HCT116 (cell line): Measurements from ENCODE around the gene HIVEP3. TPM values are rescaled to one million over a fixed set of nuclear protein-coding genes. Genes with fewer than 3 reads are reported as not detected.
A peak's percentile ranks its signal among the peaks of the same experiment; 100 is the strongest.

ENCODE experiments used
- ATAC-seq: fragments of 200-7000 bp; cut with Tn5 transposase; 2 replicates; pipeline ENCODE4 v1.9.1; 2020; ENCODE audit warnings: mild to moderate bottlenecking, moderate library complexity
- BruUV-seq: library from RNA; stranded (reverse); fragments of 400-500 nt; replicated peaks from 2 replicates; lab custom pipeline; 2021; lab: Mats Ljungman, UMichigan
- CTCF ChIA-PET: fragments of 300-600 bp; sonication (Branson Sonifier 250); formaldehyde crosslinking; loops from one replicate; lab custom pipeline; 2021; ENCODE audit warnings: antibody characterized with exemption; lab: Charles Lee
- POLR2A ChIA-PET: fragments of 300-600, 350-600 bp; sonication (Branson Sonifier 250); formaldehyde crosslinking; loops from one replicate; lab custom pipeline; 2021; ENCODE audit warnings: antibody characterized with exemption; lab: Charles Lee
- RAD21 ChIA-PET, 2 experiments: fragments of 300-600 bp; sonication (Branson Sonifier 250); formaldehyde crosslinking; loops; one replicate each; lab custom pipeline; 2023; ENCODE audit warnings: low total read pairs in 2 of 2; ENCODE audit not compliant: uncharacterized antibody in 2 of 2, unreplicated experiment in 2 of 2, low non-redundant PET in 1 of 2; lab: Charles Lee
- DNase-seq: peaks from one replicate; pipeline ENCODE4 v3.0.0-alpha.2; 2010; ENCODE audit warnings: low read depth, low spot score
- H2AFZ ChIP-seq: fragments of 200-600 bp; shearing (Covaris generic), sonication (generic); 2 replicates; pipeline ENCODE4 v1.6.1; 2017; ENCODE audit warnings: low read depth, mixed run types, mixed read lengths, antibody characterized with exemption, low read length; ENCODE audit not compliant: poor library complexity, severe bottlenecking
- H3K27ac ChIP-seq: 2 replicates; pipeline ENCODE4 v1.5.1; 2012; ENCODE audit warnings: low read depth, low read length
- H3K27me3 ChIP-seq: fragments of 200-600 bp; sonication (generic); 2 replicates; pipeline ENCODE4 v1.6.1; 2016; ENCODE audit warnings: mixed run types, low read length, mixed read lengths; ENCODE audit not compliant: insufficient read depth
- H3K36me3 ChIP-seq, 2 experiments: fragments of 200-500 bp in 1 of 2; fragments of 200-600 bp in 1 of 2; sonication (Bioruptor generic) in 1 of 2; sonication (generic) in 1 of 2; 2 replicates each; pipeline versions ENCODE4 v1.5.1 to v1.6.1; 2014 to 2016; ENCODE audit warnings: low read length in 2 of 2, inconsistent platforms in 1 of 2, mixed read lengths in 1 of 2, mixed run types in 1 of 2; ENCODE audit not compliant: insufficient read depth in 2 of 2, control insufficient read depth in 1 of 2
- H3K4me1 ChIP-seq, 2 experiments: fragments of 200-600 bp in 1 of 2; sonication (generic) in 1 of 2; 2 replicates each; pipeline versions ENCODE4 v1.5.1 to v1.6.1; 2012 to 2017; ENCODE audit warnings: low read length in 2 of 2, inconsistent platforms in 1 of 2, mild to moderate bottlenecking in 1 of 2, mixed read lengths in 1 of 2, mixed run types in 1 of 2, moderate library complexity in 1 of 2; ENCODE audit not compliant: insufficient read depth in 2 of 2, control insufficient read depth in 1 of 2
- H3K4me2 ChIP-seq: fragments of 200-600 bp; sonication (generic); 2 replicates; pipeline ENCODE4 v1.6.1; 2017; ENCODE audit warnings: mixed run types, low read length, mixed read lengths
- H3K4me3 ChIP-seq, 2 experiments: fragments of 200-600 bp in 1 of 2; sonication (generic) in 1 of 2; replicated peaks in 1 of 2; 2 replicates each; pipeline ENCODE4 v1.5.1; 2011 to 2016; ENCODE audit warnings: low read length in 2 of 2, control low read depth in 1 of 2, low read depth in 1 of 2, mild to moderate bottlenecking in 1 of 2, mixed read lengths in 1 of 2, mixed run types in 1 of 2
- H3K79me2 ChIP-seq: fragments of 200-600 bp; sonication (generic); 2 replicates; pipeline ENCODE4 v1.6.1; 2017; ENCODE audit warnings: mild to moderate bottlenecking, mixed run types, low read length, moderate library complexity, mixed read lengths; ENCODE audit not compliant: insufficient read depth
- H3K9ac ChIP-seq: fragments of 200-600 bp; sonication (generic); 2 replicates; pipeline ENCODE4 v1.6.1; 2016; ENCODE audit warnings: low read length, mixed read lengths
- H3K9me2 ChIP-seq: fragments of 200-600 bp; sonication (generic), shearing (Covaris generic); 2 replicates; pipeline ENCODE4 v1.6.1; 2017; ENCODE audit warnings: mixed run types, mild to moderate bottlenecking, moderate library complexity; ENCODE audit not compliant: insufficient read depth
- H3K9me3 ChIP-seq, 2 experiments: fragments of 200-500 bp in 1 of 2; fragments of 200-600 bp in 1 of 2; sonication (Bioruptor generic) in 1 of 2; sonication (generic) in 1 of 2; 2 replicates each; pipeline ENCODE4 v1.6.1; 2014 to 2017; ENCODE audit warnings: low read length in 2 of 2, mixed read lengths in 2 of 2, inconsistent platforms in 1 of 2, low read depth in 1 of 2, mild to moderate bottlenecking in 1 of 2, mixed run types in 1 of 2, moderate library complexity in 1 of 2; ENCODE audit not compliant: control insufficient read depth in 1 of 2, insufficient read depth in 1 of 2
- H4K20me1 ChIP-seq: fragments of 200-600 bp; sonication (generic), shearing (Covaris generic); 2 replicates; pipeline ENCODE4 v1.6.1; 2017; ENCODE audit warnings: mixed run types, mild to moderate bottlenecking, moderate library complexity; ENCODE audit not compliant: insufficient read depth
- CEBPB ChIP-seq: IDR thresholded peaks from 2 replicates; pipeline ENCODE4 v1.6.1; 2012; ENCODE audit warnings: low read depth
- EGR1 ChIP-seq: IDR thresholded peaks from 2 replicates; pipeline ENCODE4 v1.6.1; 2012; ENCODE audit warnings: low read depth
- JUND ChIP-seq: IDR thresholded peaks from 2 replicates; pipeline ENCODE4 v1.6.1; 2012
- POLR2AphosphoS5 ChIP-seq: IDR thresholded peaks from 2 replicates; pipeline ENCODE4 v1.6.1; 2011; ENCODE audit warnings: mild to moderate bottlenecking, low read depth, low read length, moderate library complexity
- SP1 ChIP-seq: IDR thresholded peaks from 2 replicates; pipeline ENCODE4 v1.6.1; 2012; ENCODE audit warnings: low read depth
- ZBTB33 ChIP-seq: IDR thresholded peaks from 2 replicates; pipeline ENCODE4 v1.6.1; 2011; ENCODE audit warnings: mild to moderate bottlenecking, low read length, moderate library complexity; ENCODE audit not compliant: insufficient replicate concordance; ENCODE audit errors: extremely low read depth
- intact Hi-C: fragments of 100-400 bp; cut with micrococcal nuclease; formaldehyde crosslinking; loops from 2 replicates; pipeline ENCODE4 v1.10.0; 2022
- total RNA-seq: library from RNA; stranded (reverse); gene quantifications from one replicate; pipeline ENCODE4 v1.2.1, GENCODE V29; 2021; ENCODE audit not compliant: unreplicated experiment
- TF ChIP-seq, protein P1 (sequence below): IDR thresholded peaks from 2 replicates; pipeline ENCODE4 v1.6.1; 2012

Gene HIVEP3
- total RNA-seq, 1 experiment from 2014 or later, result 7.1 TPM

DNA sequence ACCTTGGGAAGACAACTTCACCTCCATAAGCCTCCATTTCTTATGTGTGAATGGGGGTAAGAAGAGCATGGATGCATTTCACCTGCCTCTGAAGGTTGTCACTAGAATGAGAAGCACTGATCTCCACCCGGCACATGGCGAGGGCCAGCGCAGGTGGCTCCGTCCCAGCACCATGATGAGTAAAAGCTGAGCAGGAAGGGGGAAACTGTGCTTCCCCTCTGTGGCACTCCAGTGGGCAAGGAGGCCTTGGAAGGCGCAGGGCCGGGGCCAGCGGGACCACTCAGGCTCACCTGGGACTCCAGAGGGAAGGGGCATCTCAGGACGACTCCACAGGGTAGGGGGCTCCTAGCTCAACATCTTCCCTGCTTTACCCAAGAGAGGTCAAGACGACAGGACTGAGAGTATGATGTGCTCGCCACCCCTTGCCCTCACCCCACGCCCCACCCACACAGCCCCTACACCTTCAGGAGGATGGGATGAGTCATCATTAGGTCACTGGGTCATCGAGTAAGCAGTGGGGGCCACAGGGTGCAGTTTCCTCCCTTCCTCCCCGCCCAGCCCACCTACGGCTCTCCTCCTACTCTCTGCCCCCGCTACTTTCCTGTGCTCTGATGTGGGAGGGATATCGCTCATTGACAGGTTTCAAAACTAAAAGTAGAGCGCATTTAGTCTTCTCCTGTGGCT is 112.1 kb downstream of the HIVEP3 start:
- Histone ChIP-seq H3K4me3 (no peak overlapping the region), H3K4me1 (peaks cover 7 to 27% of the 10 kb centered on the region in 2 experiments; a peak in 3 of 4 replicates), H3K36me3 (no peaks in the 10 kb centered on the region), H3K9ac (no peak overlapping the region), H4K20me1 (no peaks in the 10 kb centered on the region), H3K27me3 (no peaks in the 10 kb centered on the region), H3K9me2 (no peaks in the 10 kb centered on the region), H3K27ac (no peak overlapping the region), H3K9me3 (no peaks in the 10 kb centered on the region)
- BruUV-seq, result no TSS peak
- ChIA-PET RAD21 (no interaction called here), CTCF (no interaction called here), POLR2A (no interaction called here)
- DNase-seq, result no peak
- intact Hi-C loops, result no loop called here
- no peak for ATAC-seq
- TF ChIP-seq, protein P1, sequence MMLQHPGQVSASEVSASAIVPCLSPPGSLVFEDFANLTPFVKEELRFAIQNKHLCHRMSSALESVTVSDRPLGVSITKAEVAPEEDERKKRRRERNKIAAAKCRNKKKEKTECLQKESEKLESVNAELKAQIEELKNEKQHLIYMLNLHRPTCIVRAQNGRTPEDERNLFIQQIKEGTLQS, result no peak
- TF ChIP-seq ZBTB33, result no peak
- no peak for TF ChIP-seq EGR1
- no peak for TF ChIP-seq POLR2AphosphoS5
- TF ChIP-seq JUND, result no peak
- TF ChIP-seq CEBPB, result no peak
- no peak for TF ChIP-seq SP1
- TF ChIP-seq, all 23 proteins: peak for 0
- Histone ChIP-seq H3K79me2 (no peaks in the 10 kb centered on the region), H3K4me2 (peak overlapping the region; percentile 13), H2AFZ (no peak overlapping the region)
